Duodenal mucosa (tissue), 2 donors: Measurements from ENCODE around the gene MMS19.

Experiments
- H3K27ac ChIP-seq: one replicate; pipeline ENCODE4 v1.7.0; 2013; ENCODE audit warnings: low read depth, low read length
- H3K27me3 ChIP-seq, 2 donors: one replicate each; pipeline ENCODE4 v1.7.0; 2013; ENCODE audit warnings: low read length in 2 of 2, control low read depth in 1 of 2; ENCODE audit not compliant: insufficient read depth in 2 of 2, control insufficient read depth in 1 of 2
- H3K36me3 ChIP-seq, 2 donors: one replicate each; pipeline ENCODE4 v1.7.0; 2013; ENCODE audit warnings: low read length in 2 of 2, control low read depth in 1 of 2; ENCODE audit not compliant: insufficient read depth in 2 of 2, control insufficient read depth in 1 of 2
- H3K4me1 ChIP-seq, 2 donors: one replicate each; pipeline ENCODE4 v1.7.0; 2013; ENCODE audit warnings: low read length in 2 of 2, control low read depth in 1 of 2; ENCODE audit not compliant: insufficient read depth in 2 of 2, control insufficient read depth in 1 of 2
- H3K4me3 ChIP-seq, 2 donors: one replicate each; pipeline ENCODE4 v1.7.0; 2013; ENCODE audit warnings: low read length in 2 of 2, low read depth in 1 of 2
- H3K9ac ChIP-seq, 2 donors: one replicate each; pipeline ENCODE4 v1.7.0; 2013; ENCODE audit warnings: low read length in 2 of 2, low read depth in 1 of 2
- H3K9me3 ChIP-seq, 2 donors: one replicate each; pipeline ENCODE4 v1.7.0; 2013; ENCODE audit warnings: low read length in 2 of 2, control low read depth in 1 of 2; ENCODE audit not compliant: control insufficient read depth in 1 of 2

MMS19 gene

GRCh38 chr10:97454330-97455036, 43.7 kb downstream of the MMS19 start:
- Histone ChIP-seq H3K9me3 (no peaks in the 10 kb centered on the region), H3K9ac (no peak overlapping the region), H3K4me1 (no peaks in the 10 kb centered on the region), H3K27me3 (no peaks in the 10 kb centered on the region), H3K36me3 (peaks cover 28 to 74% of the 10 kb centered on the region in 2 donors), H3K4me3 (no peak overlapping the region), H3K27ac (no peak overlapping the region)

DNA sequence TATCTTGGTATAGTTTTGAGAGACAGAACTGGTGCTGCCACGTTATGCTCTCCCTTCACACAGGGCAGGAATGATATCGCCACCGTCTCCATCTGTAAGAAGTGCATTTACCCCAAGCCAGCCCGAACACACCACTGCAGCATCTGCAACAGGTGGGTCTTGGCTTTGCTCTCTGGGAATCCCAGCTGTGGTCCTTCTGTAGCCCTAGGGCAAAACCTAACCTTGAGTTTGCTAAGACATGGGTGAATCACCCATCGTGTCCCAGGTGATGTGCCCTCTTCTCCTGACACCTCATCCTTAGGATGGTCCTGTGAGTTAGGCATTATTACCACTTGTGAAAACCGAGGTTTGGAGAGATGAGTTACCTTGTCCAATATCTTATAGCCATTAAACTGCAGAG, 45.9 kb downstream of the MMS19 start:
- H3K9ac ChIP-seq: no peak overlapping the region
- H3K9me3 ChIP-seq: no peaks in the 10 kb centered on the region
- no peaks in the 10 kb centered on the region for H3K27me3 ChIP-seq
- peaks cover 0 to 6% of the 10 kb centered on the region in 2 donors for H3K4me1 ChIP-seq
- H3K27ac ChIP-seq: no peak overlapping the region
- H3K4me3 ChIP-seq: no peak overlapping the region
- peaks cover 14 to 54% of the 10 kb centered on the region in 2 donors for H3K36me3 ChIP-seq

DNA sequence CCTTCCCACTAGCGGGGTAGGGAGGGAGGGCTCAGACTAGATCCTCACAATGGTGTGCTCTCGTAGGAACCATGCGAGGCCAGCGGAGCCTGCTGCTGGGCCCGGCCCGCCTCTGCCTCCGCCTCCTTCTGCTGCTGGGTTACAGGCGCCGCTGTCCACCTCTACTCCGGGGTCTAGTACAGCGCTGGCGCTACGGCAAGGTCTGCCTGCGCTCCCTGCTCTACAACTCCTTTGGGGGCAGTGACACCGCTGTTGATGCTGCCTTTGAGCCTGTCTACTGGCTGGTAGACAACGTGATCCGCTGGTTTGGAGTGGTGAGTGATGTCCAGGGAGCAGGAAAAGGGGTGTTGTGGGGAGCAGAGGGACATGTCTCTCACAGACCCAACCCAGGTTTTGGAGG, 46.6 kb downstream of the MMS19 start:
- peaks cover 3 to 14% of the 10 kb centered on the region in 2 donors for H3K4me1 ChIP-seq

DNA sequence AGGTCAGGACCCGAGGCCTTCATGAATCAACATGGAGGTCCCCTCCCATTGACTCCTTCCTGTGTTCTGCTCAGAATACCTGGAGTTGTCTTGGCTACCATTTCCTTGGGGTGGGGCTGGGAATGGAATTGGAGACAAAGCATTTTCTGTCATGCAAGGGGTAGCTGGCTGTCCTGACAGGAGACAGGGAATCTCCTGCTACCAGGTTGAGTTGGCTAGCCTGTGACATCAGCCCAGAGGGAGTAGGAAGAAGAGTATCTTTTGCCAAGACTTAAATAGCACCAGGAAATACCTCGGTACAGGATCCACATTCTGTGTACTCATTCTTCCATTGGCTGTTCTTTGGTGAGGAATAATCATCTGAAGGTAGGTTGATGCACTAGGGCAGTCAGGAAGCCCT, 47.4 kb downstream of the MMS19 start:
- H3K4me1 ChIP-seq: peaks cover 3 to 14% of the 10 kb centered on the region in 2 donors
- H3K9me3 ChIP-seq: no peaks in the 10 kb centered on the region
- no peak overlapping the region for H3K4me3 ChIP-seq
- no peaks in the 10 kb centered on the region for H3K27me3 ChIP-seq
- peaks cover 1 to 39% of the 10 kb centered on the region in 2 donors for H3K36me3 ChIP-seq
- no peak overlapping the region for H3K27ac ChIP-seq
- H3K9ac ChIP-seq: no peak overlapping the region

More for the DNA sequence above, 46.6 kb downstream of the MMS19 start:
- Histone ChIP-seq H3K4me3 (no peak overlapping the region), H3K36me3 (peaks cover 9 to 47% of the 10 kb centered on the region in 2 donors), H3K27ac (no peak overlapping the region), H3K9me3 (no peaks in the 10 kb centered on the region), H3K9ac (no peak overlapping the region), H3K27me3 (no peaks in the 10 kb centered on the region)

- H3K4me1 ChIP-seq: peaks cover 14 to 25% of the 10 kb centered on the region in 2 donors
- no peak within 1 kb of the TSS for H3K27ac ChIP-seq
These were observed 52.2 kb downstream of the MMS19 start, which contains the start of the genes EXOSC1 and ZDHHC16 for GRCh38 chr10:97445722-97446639. Gene EXOSC1, minus strand, starts transcription at chr10:97446006. Its CDS starts 21 bp downstream, at chr10:97445985. Gene ZDHHC16, plus strand, starts transcription at chr10:97446175. Its CDS starts 5,501 bp downstream, at chr10:97451676.

DNA sequence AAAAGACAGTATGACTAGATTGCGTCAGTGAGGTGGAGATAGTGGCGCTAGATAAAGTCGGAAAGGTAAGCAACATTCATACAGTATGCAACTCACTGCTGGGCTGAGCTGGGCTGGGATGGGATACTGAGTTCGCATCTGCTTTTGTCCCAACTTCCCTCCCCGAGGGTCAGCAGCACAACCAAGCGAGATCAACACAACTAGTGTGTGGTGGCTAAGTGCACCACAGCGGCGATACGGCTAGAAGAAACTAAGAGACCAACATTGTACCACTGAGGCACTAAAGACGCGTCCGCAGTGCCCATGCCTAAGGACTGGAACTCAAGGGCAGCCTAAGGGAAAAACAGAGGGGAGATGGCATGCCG, 52.9 kb downstream of the MMS19 start:
- Histone ChIP-seq H3K27me3 (no peaks in the 10 kb centered on the region), H3K4me1 (peaks cover 14 to 25% of the 10 kb centered on the region in 2 donors), H3K27ac (no peak overlapping the region), H3K9ac (peak overlapping the region; percentile 61), H3K4me3 (peak overlapping the region; percentile 98 to 100), H3K9me3 (no peaks in the 10 kb centered on the region), H3K36me3 (peaks cover 0 to 20% of the 10 kb centered on the region in 2 donors)

More at GRCh38 chr10:97445722-97446639, 52.2 kb downstream of the MMS19 start, which contains the start of the genes EXOSC1 and ZDHHC16:
- H3K36me3 ChIP-seq: peaks cover 0 to 18% of the 10 kb centered on the region in 2 donors
- peak within 1 kb of the TSS; percentile 61 to 79 for H3K9ac ChIP-seq
- H3K4me3 ChIP-seq: peak within 1 kb of the TSS; percentile 98 to 100
- H3K9me3 ChIP-seq: no peaks in the 10 kb centered on the region
- H3K27me3 ChIP-seq: no peaks in the 10 kb centered on the region

DNA sequence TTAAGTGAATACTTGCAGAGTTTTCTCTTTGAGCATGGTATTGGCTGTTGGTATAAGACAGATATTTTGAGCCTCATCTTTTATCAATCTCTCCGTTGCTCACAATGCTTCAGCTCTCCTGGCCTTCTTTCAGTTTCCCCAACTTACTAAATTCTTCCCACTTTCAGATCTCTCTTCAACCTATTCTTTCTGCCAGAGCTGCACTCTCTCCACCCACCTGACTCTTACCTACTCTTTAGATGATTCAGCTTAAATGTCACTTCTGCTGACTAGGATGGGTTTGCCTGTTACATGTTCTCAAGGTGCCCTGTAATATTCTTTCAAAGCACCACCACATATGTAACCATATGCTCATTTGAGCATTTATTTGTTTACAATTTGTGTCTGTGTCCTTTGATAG, 54.0 kb downstream of the MMS19 start:
- Histone ChIP-seq H3K4me1 (peaks cover 14 to 25% of the 10 kb centered on the region in 2 donors), H3K27me3 (no peaks in the 10 kb centered on the region), H3K36me3 (peaks cover under 1 to 24% of the 10 kb centered on the region in 2 donors), H3K4me3 (no peak overlapping the region), H3K9me3 (no peaks in the 10 kb centered on the region), H3K9ac (no peak overlapping the region), H3K27ac (no peak overlapping the region)

DNA sequence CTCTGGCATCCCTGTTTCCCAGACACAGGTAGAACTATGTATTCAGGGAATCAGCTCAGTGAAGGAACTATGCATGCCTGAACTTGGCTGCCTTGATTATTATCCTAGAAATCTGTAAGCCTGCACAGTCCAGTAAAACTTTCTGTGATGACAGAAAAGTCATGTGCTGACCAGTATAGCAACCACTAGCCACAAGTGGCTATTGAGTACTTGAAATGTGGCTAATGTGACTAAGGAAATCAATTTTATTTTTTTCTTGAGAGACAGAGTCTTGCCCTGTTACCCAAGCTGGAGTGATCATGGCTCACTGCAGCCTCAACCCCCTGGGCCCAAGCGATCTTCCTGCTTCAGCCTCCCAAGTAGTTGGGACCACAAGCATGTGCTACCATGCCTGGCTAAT, 55.9 kb downstream of the MMS19 start:
- no peak overlapping the region for H3K27ac ChIP-seq
- no peaks in the 10 kb centered on the region for H3K9me3 ChIP-seq
- H3K4me1 ChIP-seq: peaks cover 14 to 18% of the 10 kb centered on the region in 2 donors
- H3K36me3 ChIP-seq: peaks cover 4 to 40% of the 10 kb centered on the region in 2 donors
- H3K9ac ChIP-seq: no peak overlapping the region
- H3K27me3 ChIP-seq: no peaks in the 10 kb centered on the region
- no peak overlapping the region for H3K4me3 ChIP-seq

- peaks cover 20 to 67% of the 10 kb centered on the region in 2 donors for H3K36me3 ChIP-seq
- H3K27ac ChIP-seq: no peak overlapping the region
- H3K9ac ChIP-seq: no peak overlapping the region
- no peaks in the 10 kb centered on the region for H3K27me3 ChIP-seq
- H3K4me3 ChIP-seq: no peak overlapping the region
- no peaks in the 10 kb centered on the region for H3K4me1 ChIP-seq
- no peaks in the 10 kb centered on the region for H3K9me3 ChIP-seq
These were observed 63.0 kb downstream of the MMS19 start for GRCh38 chr10:97435211-97435610.

DNA sequence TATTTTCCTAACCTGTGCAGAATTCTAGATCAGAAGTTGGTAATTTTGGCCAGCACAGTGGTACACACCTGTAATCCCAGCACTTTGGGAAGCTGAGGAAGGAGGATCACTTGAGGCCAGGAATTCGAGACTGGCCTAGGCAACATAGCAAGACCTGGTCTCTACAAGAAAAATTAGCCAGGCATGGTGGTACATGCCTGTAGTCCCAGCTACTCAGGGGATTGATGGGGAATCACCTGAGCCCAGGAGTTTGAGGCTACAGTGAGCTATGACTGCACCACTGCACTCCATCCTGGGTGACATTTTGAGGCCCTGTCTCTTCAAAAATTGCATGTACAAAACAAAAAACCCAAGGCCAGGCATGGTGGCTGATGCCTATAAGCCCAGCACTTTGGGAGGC, 63.7 kb downstream of the MMS19 start:
- Histone ChIP-seq H3K27ac (no peak overlapping the region), H3K27me3 (no peaks in the 10 kb centered on the region), H3K4me3 (no peak overlapping the region), H3K36me3 (peaks cover 21 to 67% of the 10 kb centered on the region in 2 donors), H3K9me3 (no peaks in the 10 kb centered on the region), H3K4me1 (no peaks in the 10 kb centered on the region), H3K9ac (no peak overlapping the region)
